Right renal cortex interstitium (tissue), 3 donors: ENCODE data around the gene NAPB. TPM values are rescaled to one million over a fixed set of nuclear protein-coding genes. Genes with fewer than 3 reads are reported as not detected.
"Not testable (repeated sequence)": the region's sequence is repeated elsewhere in the genome, so short reads cannot be mapped to it uniquely, and the experiment has no call there.

Experiments used
- DNase-seq, 3 donors: peaks; one replicate each; pipeline ENCODE4 v3.0.0-alpha.2; 2013; ENCODE audit warnings: low read depth in 3 of 3, low spot score in 2 of 3
- polyA plus RNA-seq, 3 donors: library from polyadenylated mRNA; unstranded; fragments of 120-200 nt; gene quantifications; one replicate each; pipeline ENCODE4 v1.2.1, GENCODE V29; 2013; ENCODE audit not compliant: insufficient read length in 3 of 3

Gene NAPB
- polyA plus RNA-seq, 3 donors: 14.4 to 18.6 (median 17.5) TPM

DNA sequence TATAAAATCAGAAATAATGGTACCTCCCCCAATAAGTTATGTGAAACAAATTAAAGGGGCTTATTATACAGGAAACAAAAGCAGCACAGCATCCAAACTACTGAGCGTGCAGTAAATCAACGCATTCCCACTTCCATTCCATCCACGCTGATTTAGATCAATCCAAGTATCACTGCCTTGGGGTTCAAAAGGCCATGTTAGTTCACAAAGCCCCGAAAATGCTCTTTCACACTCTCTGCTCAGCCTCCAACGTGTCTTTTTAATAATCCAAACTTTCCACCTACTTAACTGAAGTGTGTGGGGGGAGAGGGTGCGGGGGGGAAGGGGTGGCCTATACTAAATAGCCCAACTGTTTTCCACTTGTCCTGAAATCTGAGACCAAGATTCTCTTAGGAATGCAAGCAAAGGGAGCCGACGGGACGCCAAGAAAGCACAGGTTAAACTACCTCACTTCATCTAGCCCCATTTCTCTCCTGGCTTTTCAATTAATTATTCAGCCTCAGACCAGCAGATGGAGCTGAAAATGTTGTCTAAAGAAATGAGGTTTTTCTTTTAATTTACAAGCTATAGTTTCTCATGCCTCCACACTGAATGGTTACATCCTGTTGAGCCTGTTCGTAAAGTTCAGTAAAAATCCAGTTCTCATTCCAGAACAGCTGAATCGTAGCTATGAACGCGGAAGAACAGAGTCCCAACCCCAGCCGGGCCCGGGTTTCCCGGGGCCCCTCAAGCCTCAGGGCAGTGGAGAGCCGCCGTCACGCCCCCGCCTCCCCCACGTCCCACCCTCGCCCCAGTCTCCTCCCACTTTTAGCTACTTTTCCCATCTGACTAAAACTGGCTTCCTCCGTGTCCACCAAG lies 71.7 kb downstream of the NAPB start:
- DNase-seq: peak in 1 of 3 donors; percentile 73

DNA sequence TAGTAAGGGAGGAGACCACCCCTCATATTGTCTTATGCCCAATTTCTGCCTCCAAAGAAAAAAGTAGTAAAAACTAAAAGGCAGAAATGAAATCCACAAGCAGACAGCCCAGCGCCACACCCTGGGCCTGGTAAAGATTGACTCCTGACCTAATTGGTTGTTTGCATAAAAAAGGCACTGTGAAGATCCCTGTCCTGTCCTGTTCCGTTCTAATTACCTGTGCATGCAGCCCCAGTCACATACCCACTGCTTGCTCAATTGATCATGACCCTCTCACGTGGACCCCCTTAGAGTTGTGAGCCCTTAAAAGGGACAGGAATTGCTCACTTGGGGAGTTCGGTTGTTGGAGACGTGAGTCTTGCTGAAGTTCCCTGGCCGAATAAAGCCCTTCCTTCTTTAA lies 72.8 kb downstream of the NAPB start:
- not testable (repeated sequence) for DNase-seq

DNA sequence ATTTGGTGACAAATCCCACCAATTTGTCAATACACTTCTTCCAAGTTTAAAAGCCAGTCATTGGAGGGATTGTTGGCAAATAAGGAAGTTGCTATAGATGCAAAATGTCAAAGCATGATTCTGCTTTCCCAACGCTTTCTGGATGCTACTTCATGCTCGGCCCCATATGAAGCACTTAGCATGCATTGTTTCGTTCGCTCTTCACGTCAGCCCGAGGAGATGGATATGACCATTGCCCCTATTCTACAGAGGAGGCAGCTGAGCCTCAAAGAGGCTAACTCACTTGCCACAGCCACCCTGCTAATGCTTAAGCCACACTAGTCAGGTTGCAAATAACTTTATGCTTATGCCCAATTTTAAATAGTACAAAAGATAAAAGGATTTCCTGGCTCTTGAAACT lies 73.5 kb downstream of the NAPB start:
- DNase-seq: no peak

DNA sequence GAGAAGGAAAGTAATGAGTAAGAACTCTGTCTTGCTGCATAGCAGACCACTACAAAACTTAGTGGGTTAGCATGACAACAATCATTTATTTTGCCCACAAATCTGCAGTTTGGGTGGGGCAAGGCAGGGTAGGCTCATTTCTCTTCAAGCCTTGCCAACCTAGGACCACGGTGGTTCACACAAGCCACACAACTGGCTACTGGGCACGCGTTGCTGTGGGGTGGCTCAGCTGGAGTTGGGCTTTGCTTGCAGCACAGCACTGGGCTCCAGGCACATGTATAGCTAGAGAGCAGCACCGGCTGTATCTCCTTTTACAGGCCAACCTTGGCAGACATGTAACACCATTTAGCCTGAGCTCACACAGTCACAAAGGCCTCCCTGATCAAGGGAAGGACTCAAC lies 75.3 kb downstream of the NAPB start:
- no peak for DNase-seq

DNA sequence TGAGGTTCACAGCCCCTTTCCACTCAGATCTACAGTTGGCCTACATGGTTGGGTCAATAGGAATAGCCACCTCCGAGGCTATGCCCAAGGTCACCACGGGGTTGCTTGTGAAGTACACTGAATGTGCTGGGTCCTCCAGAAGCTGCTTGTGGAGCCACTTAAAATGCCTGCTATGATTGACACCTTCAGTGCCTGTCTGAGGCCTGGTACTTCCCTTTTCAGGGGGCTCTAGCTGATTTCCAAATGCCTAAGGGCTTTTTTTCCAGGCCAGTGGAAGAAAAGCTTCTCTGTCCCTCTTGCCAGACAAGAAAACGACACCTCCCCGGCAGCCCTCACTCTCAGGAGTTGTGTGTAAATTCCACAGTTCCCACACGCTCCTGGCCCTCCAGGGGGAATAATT lies 77.0 kb downstream of the NAPB start:
- DNase-seq: no peak

DNA sequence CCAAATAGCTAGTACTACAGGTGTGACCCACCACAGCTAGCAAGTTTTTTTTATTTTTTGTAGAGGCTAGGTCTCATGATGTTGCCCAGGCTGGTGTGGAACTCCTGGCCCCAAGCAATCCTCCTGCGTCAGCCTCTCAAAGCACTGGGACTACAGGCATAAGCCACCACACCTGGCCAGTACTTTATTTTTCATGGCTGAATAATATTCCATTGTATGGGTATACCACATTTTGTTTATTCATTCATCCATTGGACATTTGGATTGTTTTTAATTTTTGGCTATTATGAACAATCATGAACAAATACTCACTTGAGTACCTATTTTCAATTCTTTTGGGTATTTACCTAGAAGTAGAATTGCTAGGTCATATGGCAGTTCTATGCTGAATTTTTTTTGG lies 77.7 kb downstream of the NAPB start:
- no peak for DNase-seq

DNA sequence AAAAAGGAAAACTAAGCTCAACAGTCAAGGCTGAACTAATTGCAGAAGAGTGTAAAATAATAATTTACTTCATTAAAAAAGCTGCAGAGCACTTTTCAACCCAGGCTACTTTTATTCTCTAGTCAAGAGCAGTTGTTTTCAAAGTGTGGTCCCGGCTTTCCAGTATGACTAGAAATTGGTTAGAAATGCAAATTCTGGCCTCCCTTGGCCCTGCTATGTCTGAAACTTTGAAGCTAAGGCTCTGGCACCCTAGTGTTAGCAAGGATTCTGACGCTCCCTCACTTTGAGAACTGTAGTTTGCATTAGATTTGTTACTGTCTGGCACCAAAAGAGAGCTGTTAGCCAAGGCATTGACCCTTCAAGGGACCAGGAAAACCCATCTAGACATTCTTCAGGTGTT lies 80.2 kb downstream of the NAPB start:
- DNase-seq: no peak

DNA sequence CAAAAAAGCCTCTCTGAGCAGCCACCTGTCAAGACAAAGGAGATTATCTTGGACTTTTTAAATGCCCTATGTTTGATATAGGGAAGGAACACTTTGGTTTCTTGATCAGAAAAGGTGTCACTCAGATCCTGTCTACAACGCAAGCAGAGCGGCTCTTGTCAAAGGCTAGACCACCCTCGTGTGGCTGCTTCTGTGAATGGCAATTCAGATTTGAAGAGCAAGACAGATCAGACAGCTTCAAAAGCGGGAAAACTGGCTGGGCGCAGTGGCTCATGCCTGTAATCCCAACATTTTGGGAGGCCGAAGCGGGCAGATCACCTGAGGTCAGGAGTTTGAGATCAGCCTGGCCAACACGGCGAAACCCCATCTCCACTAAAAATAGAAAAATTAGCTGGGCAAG lies 80.8 kb downstream of the NAPB start:
- no peak for DNase-seq

DNA sequence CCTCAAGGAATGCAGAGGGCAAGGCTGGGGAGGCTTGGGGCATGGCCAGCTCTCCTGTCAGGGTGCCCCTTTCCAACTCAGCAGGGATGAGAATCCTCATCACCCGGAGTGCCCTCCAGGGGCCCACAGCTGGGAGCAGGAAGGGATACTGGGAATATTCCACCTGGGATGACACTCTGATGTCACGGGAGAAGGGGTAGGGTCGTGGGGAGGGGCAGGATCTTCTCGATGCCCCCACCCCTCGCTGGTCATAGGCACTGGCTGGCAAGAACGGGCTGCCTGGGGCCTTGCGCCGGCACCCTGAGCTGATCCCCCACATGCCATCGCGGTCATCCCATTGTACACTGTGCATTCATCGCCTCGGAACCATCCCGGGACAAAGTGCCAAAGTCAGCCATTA lies 81.3 kb downstream of the NAPB start:
- no peak for DNase-seq

DNA sequence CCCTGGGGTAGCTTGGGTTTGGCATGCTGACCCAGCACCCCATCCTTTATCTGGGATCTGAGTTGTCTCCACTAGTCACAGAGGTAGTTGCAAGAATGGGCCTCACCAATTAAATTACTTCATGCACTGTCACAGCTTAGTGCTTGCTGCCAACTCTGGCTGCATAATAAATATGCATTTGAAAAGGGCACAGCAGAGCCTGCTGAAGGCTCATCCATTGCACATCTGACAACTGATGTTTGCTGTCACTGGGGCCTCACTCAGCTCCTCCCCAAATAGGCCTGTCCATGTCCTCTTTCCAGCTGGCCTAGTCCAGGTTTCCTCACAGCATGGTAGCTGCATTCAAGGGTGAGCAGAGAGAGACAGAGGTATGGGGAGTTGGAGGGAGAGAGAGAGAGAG lies 84.0 kb downstream of the NAPB start:
- no peak for DNase-seq

DNA sequence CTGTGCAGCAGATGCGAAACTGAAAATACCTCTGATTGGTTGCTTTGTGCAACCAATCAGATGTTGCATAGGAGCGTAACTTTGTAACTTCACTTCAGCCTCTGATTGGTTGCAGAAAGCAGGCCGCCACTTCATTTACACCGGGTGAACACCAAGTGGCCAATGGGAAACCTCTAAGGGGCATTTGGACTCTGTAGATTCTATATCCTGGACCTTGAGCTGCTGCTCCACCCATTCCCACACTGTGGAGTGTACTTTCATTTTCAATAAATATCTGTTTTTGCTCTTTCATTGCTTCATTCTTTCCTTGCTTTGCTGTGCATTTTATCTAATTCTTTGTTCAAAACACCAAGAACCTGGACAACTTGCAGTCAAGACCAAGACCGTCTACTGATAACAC lies 84.8 kb downstream of the NAPB start:
- no peak for DNase-seq

DNA sequence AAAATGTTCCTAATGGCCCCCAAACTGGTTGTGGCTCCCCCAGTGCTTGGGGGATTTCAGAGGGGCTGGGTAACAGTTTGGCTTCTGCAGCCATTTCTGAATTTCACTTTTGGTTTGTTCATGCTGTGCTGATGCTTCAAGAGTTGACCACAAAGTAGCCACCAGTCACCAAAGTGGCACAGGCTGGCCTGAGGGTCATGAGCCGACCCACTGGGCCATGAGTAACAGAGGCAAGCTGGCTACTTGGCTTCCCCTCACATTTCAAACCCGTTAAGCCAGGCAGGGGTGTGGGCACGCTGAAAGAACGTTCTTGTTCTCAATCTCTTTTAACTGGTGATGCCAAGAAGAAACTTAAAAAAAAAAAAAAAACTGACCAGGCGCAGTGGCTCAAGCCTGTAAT lies 85.8 kb downstream of the NAPB start:
- DNase-seq: no peak

DNA sequence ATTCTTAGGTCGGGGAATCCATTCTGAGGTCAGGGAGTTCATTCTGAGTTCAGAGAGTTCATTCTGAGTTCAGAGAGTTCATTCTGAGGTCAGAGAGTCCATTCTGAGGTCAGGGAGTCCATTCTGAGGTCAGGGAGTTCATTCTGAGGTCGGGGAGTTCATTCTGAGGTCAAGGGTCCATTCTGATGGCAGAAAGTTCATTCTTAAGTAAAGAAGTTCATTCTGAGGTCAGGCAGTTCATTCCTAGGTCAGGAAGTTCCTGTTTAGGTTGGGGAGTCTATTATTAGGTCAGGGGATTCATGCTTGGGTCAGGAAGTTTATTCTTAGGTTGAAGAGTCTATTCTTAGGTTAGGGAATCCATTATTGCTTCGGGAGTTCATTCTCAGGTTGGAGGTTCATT lies 87.2 kb downstream of the NAPB start:
- no peak for DNase-seq

DNA sequence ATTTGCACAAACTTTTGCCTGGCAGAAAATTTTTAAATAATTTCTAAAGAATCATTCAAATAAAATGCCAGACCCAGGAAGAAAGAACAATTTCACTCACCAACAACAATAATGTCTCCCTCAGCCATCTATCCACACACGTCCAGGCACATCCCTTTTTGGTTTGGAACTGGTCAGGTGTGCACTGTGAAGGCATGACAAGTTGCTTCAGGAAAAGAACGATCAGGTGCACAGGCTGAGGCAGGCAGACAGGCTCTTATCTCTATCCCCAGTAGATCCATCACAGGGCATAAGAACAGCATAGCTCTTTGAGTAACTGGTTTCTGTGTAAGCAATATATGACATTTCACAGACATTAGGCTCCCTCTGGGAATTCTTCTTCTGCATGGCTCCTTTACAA lies 88.8 kb downstream of the NAPB start:
- no peak for DNase-seq

DNA sequence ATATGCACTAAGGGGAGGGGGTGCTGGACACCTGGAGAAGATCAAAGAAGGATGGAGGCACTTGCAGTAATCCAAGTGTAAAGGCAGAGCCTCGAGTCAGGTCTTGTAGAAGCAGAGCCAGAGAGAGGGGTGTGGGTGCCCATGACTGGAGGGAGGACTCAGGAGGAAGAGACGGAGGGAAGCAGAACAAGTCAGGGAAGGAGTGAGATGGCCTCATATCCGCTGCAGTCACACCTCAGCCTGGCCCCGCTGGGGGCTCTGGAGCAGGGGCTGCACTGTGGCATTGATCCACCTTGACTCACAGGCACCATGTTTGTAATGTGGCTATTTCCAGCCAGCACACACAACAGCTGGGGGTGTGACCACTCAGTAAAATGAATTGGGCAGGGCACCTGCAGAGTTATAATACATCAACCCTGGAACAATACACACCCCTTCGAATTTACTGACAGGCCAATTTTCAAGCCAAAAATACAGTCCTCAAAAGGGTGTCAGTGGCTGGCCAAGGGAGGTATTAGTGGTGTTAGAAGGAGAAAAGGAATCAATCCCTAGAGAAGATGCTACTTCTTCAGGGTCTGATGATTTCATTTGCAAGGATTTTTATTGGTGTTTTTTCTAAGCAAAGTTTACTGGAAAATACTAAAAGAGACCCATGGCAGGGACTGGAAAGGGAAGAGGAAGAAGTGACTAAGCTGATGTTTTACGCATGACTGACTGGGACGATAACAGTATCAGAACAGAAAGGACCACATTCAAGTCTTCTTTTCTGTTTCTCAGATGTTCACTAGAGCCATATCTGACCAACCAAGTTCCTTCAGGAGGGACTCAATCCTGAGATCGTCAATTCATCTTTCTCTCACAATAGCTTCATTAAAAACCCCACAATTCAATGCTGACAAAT lies 89.6 kb downstream of the NAPB start:
- DNase-seq: no peak

DNA sequence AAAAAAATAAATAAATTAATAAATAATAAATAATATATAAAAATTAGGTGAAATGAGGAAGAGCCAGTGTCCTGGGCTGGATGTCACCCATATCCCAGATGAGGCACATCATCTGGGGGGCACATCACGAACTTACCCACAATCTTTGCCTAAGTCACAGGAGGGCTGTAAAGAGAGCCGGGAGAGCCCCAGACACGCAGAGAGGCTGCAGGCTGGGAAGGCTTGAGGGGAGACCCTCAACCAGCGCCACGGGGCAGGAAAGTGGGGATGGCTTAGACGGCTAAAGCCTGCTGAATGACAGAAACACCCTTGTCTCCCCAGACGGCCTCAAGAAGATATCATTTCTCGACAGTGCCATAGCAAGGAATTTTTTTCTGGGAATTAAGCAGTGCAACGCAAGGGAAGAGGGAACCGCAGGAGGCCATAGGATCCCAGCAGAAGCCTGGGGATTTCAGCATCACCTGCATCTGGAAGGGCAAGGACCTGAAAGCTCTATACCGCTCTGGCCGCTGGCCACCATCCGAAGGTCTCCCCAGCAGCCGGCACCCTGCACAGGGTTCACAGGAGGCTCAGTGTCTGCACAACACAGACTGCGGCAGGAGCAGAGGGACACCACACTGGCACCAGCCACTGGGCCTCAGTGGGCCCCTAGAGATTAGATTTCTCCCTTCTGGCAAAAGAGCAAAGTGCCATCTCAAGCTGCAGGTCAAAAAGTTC lies 93.5 kb downstream of the NAPB start:
- DNase-seq: no peak

DNA sequence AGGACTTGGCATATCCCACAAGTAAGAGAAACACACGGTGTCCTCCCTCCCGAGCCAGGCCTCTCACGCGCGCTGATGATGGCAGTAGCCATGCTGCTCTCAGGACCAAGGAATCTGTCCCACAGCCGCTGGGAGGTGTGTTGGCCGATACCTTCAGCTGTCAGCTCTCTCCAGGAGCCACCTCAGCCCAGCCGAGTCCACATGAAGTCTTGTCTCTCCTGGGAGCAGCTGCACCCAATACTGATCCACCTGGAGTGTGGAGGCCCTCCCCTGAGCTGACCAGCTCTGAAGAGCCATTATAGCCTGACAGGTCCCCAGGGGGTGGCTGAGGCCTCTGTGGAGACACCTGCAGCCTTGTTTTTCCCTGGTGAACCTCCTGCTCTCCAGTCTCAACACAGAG lies 94.5 kb downstream of the NAPB start:
- DNase-seq: no peak

DNA sequence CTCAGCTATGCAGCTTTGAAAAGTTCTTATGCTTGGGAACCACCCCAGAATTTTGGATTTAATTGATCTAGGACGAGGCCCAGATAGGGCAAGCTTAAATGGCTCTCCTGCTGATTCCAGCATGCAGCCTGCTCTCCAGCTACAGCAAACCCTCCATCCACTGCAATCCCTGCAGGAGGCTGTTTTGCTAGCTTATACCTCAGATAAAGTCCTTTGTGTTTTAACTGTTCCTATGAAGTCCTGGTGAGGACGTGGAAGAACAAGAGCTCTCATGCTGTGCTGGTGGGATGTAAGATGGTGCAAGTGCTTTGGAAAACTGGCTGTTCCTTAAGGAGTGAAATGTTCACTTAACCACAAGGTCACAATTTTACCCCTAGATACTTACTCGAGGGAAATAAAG lies 96.2 kb downstream of the NAPB start:
- DNase-seq: no peak
